Neuronal stem cell (in vitro differentiated cells): Measurements from ENCODE around the gene RTN4.
A peak's percentile ranks its signal among the peaks of the same experiment; 100 is the strongest.
"Not testable (repeated sequence)": the region's sequence is repeated elsewhere in the genome, so short reads cannot be mapped to it uniquely, and the experiment has no call there.

Source experiments
- DNase-seq: peaks from one replicate; pipeline ENCODE4 v3.0.0-alpha.2; 2013; ENCODE audit warnings: low spot score
- H2AFZ ChIP-seq: one replicate; pipeline ENCODE4 v1.6.1; 2013; ENCODE audit warnings: mild to moderate bottlenecking, low read length, inconsistent platforms
- H2AK5ac ChIP-seq: 2 replicates; pipeline ENCODE4 v1.6.1; 2013; ENCODE audit warnings: low read depth, mild to moderate bottlenecking, inconsistent platforms, low read length, moderate library complexity, mixed read lengths
- H2BK120ac ChIP-seq: 2 replicates; pipeline ENCODE4 v1.6.1; 2013; ENCODE audit warnings: low read depth, mild to moderate bottlenecking, inconsistent platforms, low read length, moderate library complexity, mixed read lengths
- H2BK12ac ChIP-seq: one replicate; pipeline ENCODE4 v1.6.1; 2013; ENCODE audit warnings: low read length, inconsistent platforms
- H2BK15ac ChIP-seq: 2 replicates; pipeline ENCODE4 v1.6.1; 2013; ENCODE audit warnings: mild to moderate bottlenecking, low read length, inconsistent platforms, mixed read lengths
- H2BK5ac ChIP-seq: one replicate; pipeline ENCODE4 v1.6.1; 2013; ENCODE audit warnings: inconsistent platforms, mild to moderate bottlenecking, low read length, moderate library complexity
- H3K14ac ChIP-seq: one replicate; pipeline ENCODE4 v1.6.1; 2013; ENCODE audit warnings: low read length, inconsistent platforms
- H3K18ac ChIP-seq: 2 replicates; pipeline ENCODE4 v1.6.1; 2013; ENCODE audit warnings: low read length, inconsistent platforms
- H3K23ac ChIP-seq: 2 replicates; pipeline ENCODE4 v1.6.1; 2013; ENCODE audit warnings: low read depth, mild to moderate bottlenecking, mixed read lengths, low read length, inconsistent platforms; ENCODE audit not compliant: poor library complexity
- H3K27ac ChIP-seq: replicated peaks from 3 replicates; pipeline ENCODE4 v1.5.1; 2013; ENCODE audit warnings: low read length, inconsistent platforms
- H3K27me3 ChIP-seq, 3 experiments: 2 replicates each; pipeline ENCODE4 v1.6.1; 2013; ENCODE audit warnings: low read length in 3 of 3, mild to moderate bottlenecking in 2 of 3, inconsistent platforms in 1 of 3, low read depth in 1 of 3, mixed read lengths in 1 of 3, moderate library complexity in 1 of 3; ENCODE audit not compliant: control insufficient read depth in 3 of 3, insufficient read depth in 3 of 3
- H3K36me3 ChIP-seq, 2 donors: replicated peaks in 1 of 2; 2 replicates each; pipeline ENCODE4 v1.6.1; 2013; ENCODE audit warnings: low read length in 2 of 2; ENCODE audit not compliant: control insufficient read depth in 2 of 2, insufficient read depth in 2 of 2
- H3K4ac ChIP-seq: 2 replicates; pipeline ENCODE4 v1.6.1; 2013; ENCODE audit warnings: inconsistent platforms, mild to moderate bottlenecking, low read length, moderate library complexity
- H3K4me1 ChIP-seq, 2 donors: 1 replicate in 1 of 2; 2 replicates in 1 of 2; pipeline ENCODE4 v1.6.1; 2013; ENCODE audit warnings: low read length in 2 of 2, low read depth in 1 of 2; ENCODE audit not compliant: control insufficient read depth in 2 of 2, insufficient read depth in 1 of 2
- H3K4me2 ChIP-seq: one replicate; pipeline ENCODE4 v1.6.1; 2013; ENCODE audit warnings: mild to moderate bottlenecking, low read length, inconsistent platforms; ENCODE audit not compliant: insufficient read depth, poor library complexity, severe bottlenecking
- H3K4me3 ChIP-seq, 2 donors: 2 replicates each; pipeline ENCODE4 v1.5.1; 2013; ENCODE audit warnings: low read length in 2 of 2, mild to moderate bottlenecking in 2 of 2, inconsistent platforms in 1 of 2, moderate library complexity in 1 of 2
- H3K79me1 ChIP-seq: one replicate; pipeline ENCODE4 v1.6.1; 2013; ENCODE audit warnings: low read depth, mild to moderate bottlenecking, inconsistent platforms, low read length, moderate library complexity
- H3K9ac ChIP-seq: one replicate; pipeline ENCODE4 v1.6.1; 2013; ENCODE audit warnings: mild to moderate bottlenecking, low read depth, low read length, inconsistent platforms; ENCODE audit not compliant: poor library complexity
- H3K9me3 ChIP-seq, 2 donors: replicated peaks in 1 of 2; 2 replicates each; pipeline versions ENCODE3 to v1.6.1; 2013; ENCODE audit warnings: low read length in 2 of 2, mild to moderate bottlenecking in 2 of 2, inconsistent platforms in 1 of 2, low read depth in 1 of 2, mixed read lengths in 1 of 2, moderate library complexity in 1 of 2; ENCODE audit not compliant: control insufficient read depth in 2 of 2, insufficient read depth in 1 of 2
- H4K8ac ChIP-seq: one replicate; pipeline ENCODE4 v1.6.1; 2013; ENCODE audit warnings: low read depth, mild to moderate bottlenecking, inconsistent platforms, low read length, moderate library complexity
- H4K91ac ChIP-seq: one replicate; pipeline ENCODE4 v1.6.1; 2013; ENCODE audit warnings: low read length, low read depth, mild to moderate bottlenecking, inconsistent platforms; ENCODE audit not compliant: poor library complexity
- WGBS, 2 donors: extraction: QIAGEN DNeasy Blood & Tissue Kit; methylation state at CpG; one replicate each; pipeline ENCODE4 v1.1.7; 2013; ENCODE audit warnings: missing lambda C conversion rate in 2 of 2, mixed read lengths in 1 of 2; ENCODE audit not compliant: insufficient read length in 2 of 2, insufficient replicate concordance in 1 of 2; ENCODE audit errors: extremely low coverage in 2 of 2; 5-methylcytosine and 5-hydroxymethylcytosine counted together

RTN4 gene

GRCh38 chr2:54995553-54995952 is 54.7 kb downstream of the RTN4 start:
- Histone ChIP-seq H2BK120ac (no peak overlapping the region), H3K27ac (no peak overlapping the region), H4K91ac (no peak overlapping the region), H2AK5ac (no peak overlapping the region), H3K79me1 (no peaks in the 10 kb centered on the region), H3K9me3 (peaks cover 0 to 3% of the 10 kb centered on the region in 2 donors), H3K4ac (no peak overlapping the region), H3K27me3 (no peaks in the 10 kb centered on the region), H3K9ac (peak overlapping the region; percentile 34), H4K8ac (no peak overlapping the region), H2BK5ac (no peak overlapping the region), H2BK12ac (no peak overlapping the region), H3K4me1 (peaks cover 2 to 4% of the 10 kb centered on the region in 2 donors), H2BK15ac (no peak overlapping the region), H3K23ac (no peak overlapping the region), H3K4me2 (no peak overlapping the region), H3K14ac (no peak overlapping the region), H3K4me3 (no peak overlapping the region), H3K18ac (no peak overlapping the region), H3K36me3 (peaks cover 0 to 38% of the 10 kb centered on the region in 2 donors), H2AFZ (no peak overlapping the region)
- no CpG with 5 or more reads among the region's 3 CpGs for WGBS, 2 donors
- DNase-seq: no peak

GRCh38 chr2:54990694-54991093 is 59.6 kb downstream of the RTN4 start:
- peaks cover 5 to 56% of the 10 kb centered on the region in 2 donors for H3K36me3 ChIP-seq
- not testable (repeated sequence) for H4K91ac ChIP-seq, H3K14ac ChIP-seq, H3K9me3 ChIP-seq, H3K18ac ChIP-seq, H3K27ac ChIP-seq, H3K23ac ChIP-seq, H4K8ac ChIP-seq, H3K79me1 ChIP-seq, H3K9ac ChIP-seq, H3K27me3 ChIP-seq, H2BK15ac ChIP-seq, DNase-seq, H3K4me1 ChIP-seq, H3K4me3 ChIP-seq, H3K4me2 ChIP-seq, H2BK120ac ChIP-seq, H2BK12ac ChIP-seq, H2BK5ac ChIP-seq, H2AK5ac ChIP-seq, H2AFZ ChIP-seq, H3K4ac ChIP-seq
- no CpG with 5 or more reads among the region's 19 CpGs for WGBS, 2 donors

- no peaks in the 10 kb centered on the region for H3K9me3 ChIP-seq
- no peak overlapping the region for H4K8ac ChIP-seq
- no peak overlapping the region for H3K23ac ChIP-seq
- WGBS, 2 donors: no CpG with 5 or more reads among the region's 3 CpGs
- no peak overlapping the region for H3K9ac ChIP-seq
- H2BK120ac ChIP-seq: no peak overlapping the region
- no peak overlapping the region for H3K14ac ChIP-seq
- no peak overlapping the region for H2BK15ac ChIP-seq
- no peaks in the 10 kb centered on the region for H3K27me3 ChIP-seq
- no peak overlapping the region for H4K91ac ChIP-seq
- no peak overlapping the region for H2BK12ac ChIP-seq
- H2BK5ac ChIP-seq: no peak overlapping the region
- peaks cover 5 to 70% of the 10 kb centered on the region in 2 donors for H3K36me3 ChIP-seq
- H3K4me2 ChIP-seq: no peak overlapping the region
- no peak overlapping the region for H3K4ac ChIP-seq
- no peak overlapping the region for H2AK5ac ChIP-seq
- H3K27ac ChIP-seq: no peak overlapping the region
- no peak for DNase-seq
- no peak overlapping the region for H3K4me3 ChIP-seq
- no peaks in the 10 kb centered on the region for H3K79me1 ChIP-seq
- no peaks in the 10 kb centered on the region for H3K4me1 ChIP-seq
- H2AFZ ChIP-seq: no peak overlapping the region
- H3K18ac ChIP-seq: no peak overlapping the region
Observed at GRCh38 chr2:54988612-54989011, 61.6 kb downstream of the RTN4 start.

DNA sequence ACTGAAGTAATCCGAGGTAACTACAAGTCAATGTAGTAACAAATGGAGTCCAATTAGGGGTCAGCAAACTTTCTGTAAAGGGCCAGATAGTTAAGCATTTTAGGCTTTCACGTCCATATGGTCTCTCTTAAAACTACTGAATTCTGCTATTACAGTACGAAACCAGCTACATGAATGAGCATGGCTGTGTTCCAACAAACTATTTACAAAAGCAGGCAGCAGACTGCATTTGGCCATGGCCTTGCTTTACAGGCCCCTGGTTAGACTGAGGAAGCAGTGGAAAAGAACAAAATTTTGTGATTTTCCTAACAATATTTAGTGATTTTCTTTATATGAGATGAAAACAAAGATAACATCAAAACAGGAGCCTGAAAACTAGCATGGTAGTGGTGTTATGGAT is 64.0 kb downstream of the RTN4 start:
- H3K4me3 ChIP-seq: no peak overlapping the region
- H2BK12ac ChIP-seq: no peak overlapping the region
- WGBS, 2 donors: no CpG with 5 or more reads among the region's 3 CpGs
- H3K27me3 ChIP-seq: no peaks in the 10 kb centered on the region
- no peak overlapping the region for H2BK5ac ChIP-seq
- no peak overlapping the region for H4K8ac ChIP-seq
- peaks cover 5 to 78% of the 10 kb centered on the region in 2 donors for H3K36me3 ChIP-seq
- no peak overlapping the region for H3K23ac ChIP-seq
- no peaks in the 10 kb centered on the region for H3K9me3 ChIP-seq
- H2BK120ac ChIP-seq: no peak overlapping the region
- H3K27ac ChIP-seq: no peak overlapping the region
- H4K91ac ChIP-seq: no peak overlapping the region
- no peak overlapping the region for H3K9ac ChIP-seq
- H3K14ac ChIP-seq: no peak overlapping the region
- H3K79me1 ChIP-seq: no peaks in the 10 kb centered on the region
- H3K4me1 ChIP-seq: no peaks in the 10 kb centered on the region
- no peak overlapping the region for H2AFZ ChIP-seq
- H2BK15ac ChIP-seq: no peak overlapping the region
- H3K4me2 ChIP-seq: no peak overlapping the region
- H2AK5ac ChIP-seq: no peak overlapping the region
- H3K18ac ChIP-seq: no peak overlapping the region
- no peak overlapping the region for H3K4ac ChIP-seq
- no peak for DNase-seq
